A549 (cell line): ENCODE results near the gene PKN1. TPM values are rescaled to one million over a fixed set of nuclear protein-coding genes. Genes with fewer than 3 reads are reported as not detected.

Experiments
- BHLHE40 ChIP-seq: IDR thresholded peaks from 2 replicates; pipeline ENCODE4 v1.6.1; 2012; ENCODE audit warnings: low read depth, low read length, inconsistent platforms
- CBX8 ChIP-seq: fragments of 200-600 bp; sonication (generic); IDR thresholded peaks from 2 replicates; pipeline ENCODE4 v1.6.1; 2016
- CEBPB ChIP-seq, 2 experiments: fragments of >200 bp in 1 of 2; sonication (Bioruptor Twin) in 1 of 2; formaldehyde crosslinking in 1 of 2; IDR thresholded peaks; 2 replicates each; pipeline ENCODE4 v1.6.1; 2012 to 2016
- CHD4 ChIP-seq: fragments of 200-600 bp; sonication (generic); IDR thresholded peaks from 2 replicates; pipeline ENCODE4 v1.6.1; 2016; ENCODE audit warnings: antibody characterized with exemption, mild to moderate bottlenecking, borderline replicate concordance
- EHF ChIP-seq: fragments of 250-450 bp; sonication (Bioruptor Pico); IDR thresholded peaks from 2 replicates; pipeline ENCODE4 v1.5.0; 2020; ENCODE audit warnings: mild to moderate bottlenecking
- EP300 ChIP-seq, 2 experiments: fragments of >200 bp; sonication (Bioruptor Twin); formaldehyde crosslinking; IDR thresholded peaks; 2 replicates in 1 of 2; 3 replicates in 1 of 2; pipeline ENCODE4 v1.6.1; 2016 to 2017
- ESRRA ChIP-seq: fragments of 150-350 bp; IDR thresholded peaks from 2 replicates; pipeline ENCODE4 v1.6.1; 2014; ENCODE audit warnings: mild to moderate bottlenecking, low read length, borderline replicate concordance
- FOXS1 ChIP-seq: fragments of 250-450 bp; sonication (Bioruptor Pico); IDR thresholded peaks from 2 replicates; pipeline ENCODE4 v1.5.0; 2020; ENCODE audit warnings: mild to moderate bottlenecking, moderate library complexity
- GATA3 ChIP-seq: IDR thresholded peaks from 2 replicates; pipeline ENCODE4 v1.6.1; 2012; ENCODE audit warnings: borderline replicate concordance
- HDAC2 ChIP-seq: fragments of 200-600 bp; sonication (generic); IDR thresholded peaks from 2 replicates; pipeline ENCODE4 v1.6.1; 2016
- HOXA7 ChIP-seq: fragments of 250-450 bp; sonication (Bioruptor Pico); IDR thresholded peaks from 2 replicates; pipeline ENCODE4 v1.5.0; 2020; ENCODE audit warnings: mild to moderate bottlenecking, moderate library complexity
- JUN ChIP-seq, 2 experiments: fragments of >200 bp; sonication (Bioruptor Twin); formaldehyde crosslinking; IDR thresholded peaks; 2 replicates in 1 of 2; 3 replicates in 1 of 2; pipeline ENCODE4 v1.6.1; 2016 to 2017
- JUNB ChIP-seq: fragments of >200 bp; sonication (Bioruptor Twin); formaldehyde crosslinking; IDR thresholded peaks from 2 replicates; pipeline ENCODE4 v1.6.1; 2016
- KDM1A ChIP-seq: fragments of 200-600 bp; sonication (generic); IDR thresholded peaks from 2 replicates; pipeline ENCODE4 v1.6.1; 2016; ENCODE audit warnings: low read depth, mild to moderate bottlenecking
- MAFK ChIP-seq: fragments of 450-650 bp; IDR thresholded peaks from 2 replicates; pipeline ENCODE4 v1.6.1; 2014; ENCODE audit not compliant: partially characterized antibody
- MAZ ChIP-seq: fragments of 150-350 bp; IDR thresholded peaks from 2 replicates; pipeline ENCODE4 v1.6.1; 2014; ENCODE audit warnings: antibody characterized with exemption, low read depth, low read length, borderline replicate concordance
- MYC ChIP-seq: IDR thresholded peaks from 2 replicates; pipeline ENCODE4 v1.6.1; 2012; ENCODE audit warnings: mild to moderate bottlenecking, inconsistent platforms, low read length, improper control_type of control experiment, borderline replicate concordance
- NFE2L2 ChIP-seq: fragments of 150-350 bp; conservative IDR thresholded peaks from 2 replicates; pipeline ENCODE4 v1.6.1; 2014; ENCODE audit warnings: low read length
- PHF8 ChIP-seq: fragments of 200-600 bp; sonication (generic); IDR thresholded peaks from 2 replicates; pipeline ENCODE4 v1.6.1; 2016; ENCODE audit warnings: low read depth, mild to moderate bottlenecking, antibody characterized with exemption, moderate library complexity, borderline replicate concordance
- POLR2AphosphoS2 ChIP-seq: conservative IDR thresholded peaks from 2 replicates; pipeline ENCODE4 v1.6.1; 2012; ENCODE audit warnings: low read length, improper control_type of control experiment, inconsistent platforms
- RAD21 ChIP-seq, 2 experiments: fragments of >200 bp in 1 of 2; sonication (Bioruptor Twin) in 1 of 2; formaldehyde crosslinking in 1 of 2; IDR thresholded peaks in 1 of 2; conservative IDR thresholded peaks in 1 of 2; 2 replicates in 1 of 2; 3 replicates in 1 of 2; pipeline ENCODE4 v1.6.1; 2012 to 2018; ENCODE audit warnings: inconsistent platforms in 1 of 2
- RCOR1 ChIP-seq: fragments of 150-350 bp; IDR thresholded peaks from 2 replicates; pipeline ENCODE4 v1.6.1; 2014; ENCODE audit warnings: antibody characterized with exemption, low read length, low read depth
- RFX5 ChIP-seq: fragments of 450-650 bp; IDR thresholded peaks from 2 replicates; pipeline ENCODE4 v1.7.1; 2014; ENCODE audit warnings: antibody characterized with exemption, mild to moderate bottlenecking, moderate library complexity
- RNF2 ChIP-seq: fragments of 200-600 bp; sonication (generic); IDR thresholded peaks from 2 replicates; pipeline ENCODE4 v1.6.1; 2016; ENCODE audit warnings: low read depth, mild to moderate bottlenecking, antibody characterized with exemption, moderate library complexity, borderline replicate concordance
- SMC3 ChIP-seq: fragments of >200 bp; sonication (Bioruptor Twin); formaldehyde crosslinking; IDR thresholded peaks from 3 replicates; pipeline ENCODE4 v1.6.1; 2018; ENCODE audit warnings: inconsistent platforms
- SREBF2 ChIP-seq: fragments of 450-650 bp; IDR thresholded peaks from 2 replicates; pipeline ENCODE4 v1.6.1; 2014; ENCODE audit warnings: mild to moderate bottlenecking, moderate library complexity
- TP53 ChIP-seq: fragments of 250-450 bp; sonication (Bioruptor Pico); IDR thresholded peaks from 2 replicates; pipeline ENCODE4 v1.5.0; 2021; ENCODE audit warnings: mild to moderate bottlenecking, moderate library complexity
- ZC3H11A ChIP-seq: fragments of 450-650 bp; IDR thresholded peaks from 2 replicates; pipeline ENCODE4 v1.6.1; 2014; ENCODE audit warnings: antibody characterized with exemption, mild to moderate bottlenecking
- ZNF302 ChIP-seq: fragments of 250-450 bp; sonication (Bioruptor Pico); IDR thresholded peaks from 2 replicates; pipeline ENCODE4 v1.9.0; 2021; ENCODE audit warnings: inconsistent platforms, mild to moderate bottlenecking, moderate library complexity
- polyA plus RNA-seq, 4 experiments: library from polyadenylated mRNA; depleted of rRNA in 3 of 4; stranded (reverse); fragments of >200 nt; fragmentation: RNase III in 1 of 4; extraction: RNeasy Plus Mini Kit Qiagen cat#74134 plus additional on column Dnase treatment in 1 of 4; gene quantifications; 2 replicates in 3 of 4; 3 replicates in 1 of 4; pipeline ENCODE4 v1.2.3, GENCODE V29; 2011 to 2017
- TF ChIP-seq, protein P1 (sequence below): fragments of 450-650 bp; IDR thresholded peaks from 2 replicates; pipeline ENCODE4 v1.6.1; 2014; ENCODE audit warnings: antibody characterized with exemption
- TF ChIP-seq, protein P2 (sequence below): fragments of 150-350 bp; IDR thresholded peaks from 2 replicates; pipeline ENCODE4 v1.6.1; 2014; ENCODE audit warnings: low read depth, mild to moderate bottlenecking, low read length
- TF ChIP-seq, protein P3 (sequence below): IDR thresholded peaks from 2 replicates; pipeline ENCODE4 v1.6.1; 2012
- TF ChIP-seq, protein P4 (sequence below): IDR thresholded peaks from 2 replicates; pipeline ENCODE4 v1.6.1; 2012; ENCODE audit warnings: low read depth, borderline replicate concordance
- TF ChIP-seq, protein P5 (sequence below): fragments of >200 bp; sonication (Bioruptor Twin); formaldehyde crosslinking; IDR thresholded peaks from 3 replicates; pipeline ENCODE4 v1.5.1; 2016
- TF ChIP-seq, protein P6 (sequence below): fragments of 250-450 bp; sonication (Bioruptor Pico); IDR thresholded peaks from 2 replicates; pipeline ENCODE4 v1.5.0; 2020; ENCODE audit warnings: low read depth, mild to moderate bottlenecking, moderate library complexity
- TF ChIP-seq, protein P7 (sequence below): IDR thresholded peaks from 2 replicates; pipeline ENCODE4 v1.6.1; 2012

The PKN1 gene
- polyA plus RNA-seq, 2 of the 4 experiments (the other 2 are of a cell fraction) = 33.4 to 37.3 TPM

DNA sequence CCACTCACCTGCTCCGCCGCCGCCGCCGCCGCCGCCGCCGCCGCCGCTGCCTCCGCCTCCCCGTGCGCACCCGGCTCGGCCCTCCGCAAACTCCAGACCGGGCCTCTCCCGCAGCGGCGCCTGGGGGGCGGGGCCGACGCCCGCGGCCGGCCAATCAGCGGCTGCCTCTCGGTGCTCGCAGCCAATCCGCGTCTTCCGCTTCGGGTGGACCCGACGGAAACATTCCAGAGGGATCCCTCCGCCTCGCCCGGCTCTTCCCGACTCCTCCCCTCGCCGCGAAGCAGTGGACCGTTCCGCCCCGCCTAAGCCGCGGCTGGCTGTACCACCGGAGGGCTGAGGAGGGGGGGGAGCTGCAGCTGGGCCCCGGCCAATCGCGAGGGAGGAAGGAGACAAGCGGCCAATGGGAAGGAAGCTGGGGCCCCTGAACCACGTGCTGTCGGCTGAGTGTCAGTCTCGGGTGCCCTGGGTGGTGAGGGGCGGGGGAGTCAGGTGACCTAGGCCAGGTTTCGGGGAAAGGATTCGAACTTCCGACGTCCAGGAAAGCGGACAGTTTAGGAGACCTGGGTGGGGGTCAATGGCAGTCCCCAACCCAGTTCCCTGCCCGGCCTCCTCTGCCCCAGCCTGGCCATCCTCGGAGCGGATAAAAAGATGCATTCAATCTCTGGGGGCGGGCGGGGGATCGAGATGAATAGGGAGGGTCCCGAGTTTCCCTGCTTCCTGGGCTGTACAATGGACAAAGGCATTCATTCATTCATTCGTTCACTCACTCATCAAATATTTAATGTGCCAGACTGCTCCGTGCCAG, 63.1 kb downstream of the PKN1 start, which contains the start of gene GIPC1 (continued):
- TF ChIP-seq GATA3 = peak; percentile 49; the same call in 1 of the 2 replicates
- TF ChIP-seq, protein P1, sequence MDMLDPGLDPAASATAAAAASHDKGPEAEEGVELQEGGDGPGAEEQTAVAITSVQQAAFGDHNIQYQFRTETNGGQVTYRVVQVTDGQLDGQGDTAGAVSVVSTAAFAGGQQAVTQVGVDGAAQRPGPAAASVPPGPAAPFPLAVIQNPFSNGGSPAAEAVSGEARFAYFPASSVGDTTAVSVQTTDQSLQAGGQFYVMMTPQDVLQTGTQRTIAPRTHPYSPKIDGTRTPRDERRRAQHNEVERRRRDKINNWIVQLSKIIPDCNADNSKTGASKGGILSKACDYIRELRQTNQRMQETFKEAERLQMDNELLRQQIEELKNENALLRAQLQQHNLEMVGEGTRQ = peak; percentile 95
- no peak for TF ChIP-seq CBX8
- TF ChIP-seq NFE2L2 = no peak
- TF ChIP-seq CEBPB (IDR thresholded peaks at IDR 0.05) = no peak
- TF ChIP-seq, protein P2, sequence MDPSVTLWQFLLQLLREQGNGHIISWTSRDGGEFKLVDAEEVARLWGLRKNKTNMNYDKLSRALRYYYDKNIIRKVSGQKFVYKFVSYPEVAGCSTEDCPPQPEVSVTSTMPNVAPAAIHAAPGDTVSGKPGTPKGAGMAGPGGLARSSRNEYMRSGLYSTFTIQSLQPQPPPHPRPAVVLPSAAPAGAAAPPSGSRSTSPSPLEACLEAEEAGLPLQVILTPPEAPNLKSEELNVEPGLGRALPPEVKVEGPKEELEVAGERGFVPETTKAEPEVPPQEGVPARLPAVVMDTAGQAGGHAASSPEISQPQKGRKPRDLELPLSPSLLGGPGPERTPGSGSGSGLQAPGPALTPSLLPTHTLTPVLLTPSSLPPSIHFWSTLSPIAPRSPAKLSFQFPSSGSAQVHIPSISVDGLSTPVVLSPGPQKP = no peak
- no peak for TF ChIP-seq SMC3
- TF ChIP-seq ZC3H11A = no peak
- no peak; the same call in none of the 2 replicates for TF ChIP-seq RFX5
- TF ChIP-seq SREBF2 = no peak
- no peak for TF ChIP-seq RNF2
- TF ChIP-seq MYC = 0 out of 2 replicates have a peak, but pooled peaks have one; percentile 38
- TF ChIP-seq, protein P3, sequence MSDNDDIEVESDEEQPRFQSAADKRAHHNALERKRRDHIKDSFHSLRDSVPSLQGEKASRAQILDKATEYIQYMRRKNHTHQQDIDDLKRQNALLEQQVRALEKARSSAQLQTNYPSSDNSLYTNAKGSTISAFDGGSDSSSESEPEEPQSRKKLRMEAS = peak; percentile 92
- TF ChIP-seq, protein P4, sequence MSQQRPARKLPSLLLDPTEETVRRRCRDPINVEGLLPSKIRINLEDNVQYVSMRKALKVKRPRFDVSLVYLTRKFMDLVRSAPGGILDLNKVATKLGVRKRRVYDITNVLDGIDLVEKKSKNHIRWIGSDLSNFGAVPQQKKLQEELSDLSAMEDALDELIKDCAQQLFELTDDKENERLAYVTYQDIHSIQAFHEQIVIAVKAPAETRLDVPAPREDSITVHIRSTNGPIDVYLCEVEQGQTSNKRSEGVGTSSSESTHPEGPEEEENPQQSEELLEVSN = peak; percentile 76
- no peak for TF ChIP-seq HOXA7
- TF ChIP-seq, protein P5, sequence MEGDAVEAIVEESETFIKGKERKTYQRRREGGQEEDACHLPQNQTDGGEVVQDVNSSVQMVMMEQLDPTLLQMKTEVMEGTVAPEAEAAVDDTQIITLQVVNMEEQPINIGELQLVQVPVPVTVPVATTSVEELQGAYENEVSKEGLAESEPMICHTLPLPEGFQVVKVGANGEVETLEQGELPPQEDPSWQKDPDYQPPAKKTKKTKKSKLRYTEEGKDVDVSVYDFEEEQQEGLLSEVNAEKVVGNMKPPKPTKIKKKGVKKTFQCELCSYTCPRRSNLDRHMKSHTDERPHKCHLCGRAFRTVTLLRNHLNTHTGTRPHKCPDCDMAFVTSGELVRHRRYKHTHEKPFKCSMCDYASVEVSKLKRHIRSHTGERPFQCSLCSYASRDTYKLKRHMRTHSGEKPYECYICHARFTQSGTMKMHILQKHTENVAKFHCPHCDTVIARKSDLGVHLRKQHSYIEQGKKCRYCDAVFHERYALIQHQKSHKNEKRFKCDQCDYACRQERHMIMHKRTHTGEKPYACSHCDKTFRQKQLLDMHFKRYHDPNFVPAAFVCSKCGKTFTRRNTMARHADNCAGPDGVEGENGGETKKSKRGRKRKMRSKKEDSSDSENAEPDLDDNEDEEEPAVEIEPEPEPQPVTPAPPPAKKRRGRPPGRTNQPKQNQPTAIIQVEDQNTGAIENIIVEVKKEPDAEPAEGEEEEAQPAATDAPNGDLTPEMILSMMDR = no peak
- TF ChIP-seq, protein P6, sequence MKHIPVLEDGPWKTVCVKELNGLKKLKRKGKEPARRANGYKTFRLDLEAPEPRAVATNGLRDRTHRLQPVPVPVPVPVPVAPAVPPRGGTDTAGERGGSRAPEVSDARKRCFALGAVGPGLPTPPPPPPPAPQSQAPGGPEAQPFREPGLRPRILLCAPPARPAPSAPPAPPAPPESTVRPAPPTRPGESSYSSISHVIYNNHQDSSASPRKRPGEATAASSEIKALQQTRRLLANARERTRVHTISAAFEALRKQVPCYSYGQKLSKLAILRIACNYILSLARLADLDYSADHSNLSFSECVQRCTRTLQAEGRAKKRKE = no peak
- no peak for TF ChIP-seq ESRRA
- no peak for TF ChIP-seq TP53 (CRISPR knock-in tag)
- TF ChIP-seq ZNF302 (CRISPR knock-in tag) = no peak
- no peak for TF ChIP-seq MAZ
- TF ChIP-seq EP300 (IDR thresholded peaks at IDR 0.05) = no peak
- peak; percentile 16; the same call in 1 of the 2 replicates for TF ChIP-seq BHLHE40
- no peak for TF ChIP-seq PHF8
- TF ChIP-seq CHD4 = no peak
- no peak for TF ChIP-seq HDAC2
- TF ChIP-seq MAFK = no peak
- no peak for TF ChIP-seq KDM1A
- 0 out of 5 replicates have a peak, but pooled peaks have one; percentile 21 to 41 for TF ChIP-seq JUN (IDR thresholded peaks at IDR 0.05)
- TF ChIP-seq FOXS1 = no peak
- no peak for TF ChIP-seq RAD21 (conservative IDR thresholded peaks at IDR 0.05 in 1 of 2, IDR thresholded peaks at IDR 0.05 in 1 of 2)
- TF ChIP-seq RCOR1 = no peak
- no peak for TF ChIP-seq POLR2AphosphoS2
- TF ChIP-seq EHF = no peak
- no peak for TF ChIP-seq JUNB
- TF ChIP-seq, protein P7, sequence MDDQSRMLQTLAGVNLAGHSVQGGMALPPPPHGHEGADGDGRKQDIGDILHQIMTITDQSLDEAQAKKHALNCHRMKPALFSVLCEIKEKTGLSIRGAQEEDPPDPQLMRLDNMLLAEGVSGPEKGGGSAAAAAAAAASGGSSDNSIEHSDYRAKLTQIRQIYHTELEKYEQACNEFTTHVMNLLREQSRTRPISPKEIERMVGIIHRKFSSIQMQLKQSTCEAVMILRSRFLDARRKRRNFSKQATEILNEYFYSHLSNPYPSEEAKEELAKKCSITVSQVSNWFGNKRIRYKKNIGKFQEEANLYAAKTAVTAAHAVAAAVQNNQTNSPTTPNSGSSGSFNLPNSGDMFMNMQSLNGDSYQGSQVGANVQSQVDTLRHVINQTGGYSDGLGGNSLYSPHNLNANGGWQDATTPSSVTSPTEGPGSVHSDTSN = peak; percentile 70; the same call in 1 of the 2 replicates
